HPDE6-E6E7 (cell line): ENCODE data around the gene ZFP3.
"Not testable (repeated sequence)": the region's sequence is repeated elsewhere in the genome, so short reads cannot be mapped to it uniquely, and the experiment has no call there.

ENCODE experiments used
- DNase-seq: peaks from one replicate; pipeline ENCODE4 v3.0.0; 2011; ENCODE audit warnings: missing footprints; ENCODE audit errors: extremely low spot score

The ZFP3 gene

GRCh38 chr17:5138616-5139457 is 60.6 kb downstream of the ZFP3 start:
- DNase-seq: no peak

DNA sequence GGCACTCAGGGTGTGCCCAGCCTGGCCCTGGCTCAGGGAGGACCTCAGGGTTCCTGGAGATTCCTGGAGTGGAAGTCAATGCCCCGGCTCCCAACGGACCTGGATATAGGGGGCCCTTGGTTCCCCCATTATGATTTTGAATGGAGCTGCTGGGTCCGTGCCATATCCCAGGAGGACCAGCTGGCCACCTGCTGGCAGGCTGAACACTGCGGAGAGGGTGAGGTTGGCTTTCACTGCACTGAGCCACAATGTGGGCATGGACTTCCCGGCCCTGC is 61.1 kb downstream of the ZFP3 start:
- DNase-seq: no peak

DNA sequence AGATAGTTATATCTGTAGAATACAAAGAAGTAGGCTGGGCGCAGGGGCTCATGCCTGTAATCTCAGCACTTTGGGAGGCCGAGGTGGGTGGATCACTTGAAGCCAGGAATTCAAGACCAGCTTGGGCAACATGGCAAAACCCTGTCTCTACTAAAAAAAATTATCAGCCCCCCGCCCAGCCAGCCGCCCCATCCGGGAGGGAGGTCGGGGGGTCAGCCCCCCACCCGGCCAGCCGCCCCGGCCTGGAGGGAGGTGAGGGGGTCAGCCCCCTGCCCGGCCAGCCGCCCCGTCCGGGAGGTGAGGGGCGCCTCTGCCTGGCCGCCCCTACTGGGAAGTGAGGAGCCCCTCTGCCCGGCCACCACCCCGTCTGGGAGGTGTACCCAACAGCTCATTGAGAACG is 64.6 kb downstream of the ZFP3 start:
- DNase-seq: not testable (repeated sequence)
